Measurements from ENCODE around the gene LMNA.
A peak's percentile ranks its signal among the peaks of the same experiment; 100 is the strongest.
"Not testable (repeated sequence)": the region's sequence is repeated elsewhere in the genome, so short reads cannot be mapped to it uniquely, and the experiment has no call there.

Gene LMNA

GRCh38 chr1:156123356-156124196 lies 9.1 kb downstream of the LMNA start:
- peak; percentile 60 for DNase-seq

GRCh38 chr1:156124557-156125483 lies 10.3 kb downstream of the LMNA start:
- no peak for DNase-seq

GRCh38 chr1:156125544-156125943 lies 11.0 kb downstream of the LMNA start:
- DNase-seq = not testable (repeated sequence)

- peak; percentile 63 for DNase-seq
These were observed 11.6 kb downstream of the LMNA start for GRCh38 chr1:156126043-156126629.

GRCh38 chr1:156126630-156127534 lies 12.4 kb downstream of the LMNA start:
- peak; percentile 75 for DNase-seq

GRCh38 chr1:156128308-156128653 lies 13.8 kb downstream of the LMNA start:
- no peak for DNase-seq

- no peak for DNase-seq
These were observed 14.4 kb downstream of the LMNA start for GRCh38 chr1:156128654-156129597.

GRCh38 chr1:156129687-156130577 lies 15.4 kb downstream of the LMNA start:
- DNase-seq = peak; percentile 87

- no peak for DNase-seq
These were observed 16.0 kb downstream of the LMNA start for GRCh38 chr1:156130578-156130942.

GRCh38 chr1:156134716-156135435 lies 20.4 kb downstream of the LMNA start:
- DNase-seq = no peak

GRCh38 chr1:156135930-156136871 lies 21.7 kb downstream of the LMNA start:
- DNase-seq = no peak

- no peak for DNase-seq
These were observed 22.5 kb downstream of the LMNA start for GRCh38 chr1:156136970-156137483.

- no peak for DNase-seq
These were observed 24.0 kb downstream of the LMNA start for GRCh38 chr1:156138458-156138867.

GRCh38 chr1:156140879-156141707 lies 26.6 kb downstream of the LMNA start:
- peak; percentile 58 for DNase-seq

GRCh38 chr1:156143765-156144489 lies 29.4 kb downstream of the LMNA start:
- no peak for DNase-seq

GRCh38 chr1:156144742-156145141 lies 30.2 kb downstream of the LMNA start:
- no peak for DNase-seq
